HepG2 (cell line): ENCODE results near the gene HSPB7. TPM values are rescaled to one million over a fixed set of nuclear protein-coding genes. Genes with fewer than 3 reads are reported as not detected.

Experiments
- ATAC-seq: fragments of 200-7000 bp; cut with Tn5 transposase; 3 replicates; pipeline ENCODE4 v1.9.1; 2020; ENCODE audit warnings: mild to moderate bottlenecking, moderate library complexity
- BruUV-seq: library from RNA; stranded (reverse); fragments of 400-500 nt; replicated peaks from 2 replicates; lab custom pipeline; 2021; lab: Mats Ljungman, UMichigan
- CTCF ChIA-PET: fragments of 300-600 bp; formaldehyde crosslinking; extraction: SDS; loops from one replicate; lab custom pipeline; 2021; ENCODE audit warnings: low total read pairs, inconsistent platforms, low intra/inter-chr PET ratio; lab: Yijun Ruan, JAX
- POLR2A ChIA-PET: fragments of 350-600 bp; sonication (Branson Sonifier 250); formaldehyde crosslinking; loops from one replicate; lab custom pipeline; 2020; ENCODE audit warnings: antibody characterized with exemption, inconsistent platforms; lab: Yijun Ruan, JAX
- DNase-seq: peaks from one replicate; pipeline ENCODE4 v3.0.0-alpha.2; 2015; ENCODE audit warnings: low spot score
- FAIRE-seq: peaks from 3 replicates; lab custom pipeline; 2011; peaks lifted over from hg19 to GRCh38; lab: Jason Lieb, UNC
- H2AFZ ChIP-seq: one replicate; pipeline ENCODE4 v1.6.1; 2011; ENCODE audit warnings: low read length, inconsistent platforms
- H3K27ac ChIP-seq: fragments of 300-600 bp; 3 replicates; pipeline ENCODE4 v1.8.0; 2011; ENCODE audit warnings: mixed run types, mild to moderate bottlenecking, mixed read lengths, low read length, inconsistent platforms; ENCODE audit not compliant: insufficient read depth; ENCODE audit errors: extremely low read length
- H3K27me3 ChIP-seq, 2 experiments: fragments of 200-600 bp in 1 of 2; 2 replicates in 1 of 2; 3 replicates in 1 of 2; pipeline versions ENCODE4 v1.6.0 to v1.8.0; 2011; ENCODE audit warnings: low read length in 2 of 2, mild to moderate bottlenecking in 2 of 2, moderate library complexity in 2 of 2, inconsistent platforms in 1 of 2; ENCODE audit not compliant: insufficient read depth in 2 of 2, control insufficient read depth in 1 of 2
- H3K36me3 ChIP-seq, 2 experiments: fragments of 200-600 bp in 1 of 2; replicated peaks in 1 of 2; 2 replicates in 1 of 2; 3 replicates in 1 of 2; pipeline versions ENCODE4 v1.5.1 to v1.8.0; 2011; ENCODE audit warnings: low read length in 2 of 2, inconsistent platforms in 1 of 2; ENCODE audit not compliant: insufficient read depth in 2 of 2, control insufficient read depth in 1 of 2
- H3K4me1 ChIP-seq: 2 replicates; pipeline ENCODE4 v1.5.1; 2012; ENCODE audit warnings: low read length, inconsistent platforms; ENCODE audit not compliant: insufficient read depth
- H3K4me2 ChIP-seq: 2 replicates; pipeline ENCODE4 v1.6.0; 2011; ENCODE audit warnings: low read depth, low read length, inconsistent platforms
- H3K4me3 ChIP-seq, 3 experiments: fragments of 200-600 bp in 1 of 3; sonication (generic), shearing (Covaris generic) in 1 of 3; replicated peaks in 1 of 3; 2 replicates each; pipeline ENCODE4 v1.5.1; 2011 to 2016; ENCODE audit warnings: low read length in 3 of 3, inconsistent platforms in 2 of 3, low read depth in 2 of 3, mild to moderate bottlenecking in 2 of 3, control low read depth in 1 of 3, mixed read lengths in 1 of 3; ENCODE audit not compliant: insufficient read depth in 1 of 3
- H3K79me2 ChIP-seq: one replicate; pipeline ENCODE4 v1.6.1; 2011; ENCODE audit warnings: low read length, inconsistent platforms; ENCODE audit not compliant: insufficient read depth
- H3K9ac ChIP-seq: 2 replicates; pipeline ENCODE4 v1.6.0; 2011; ENCODE audit warnings: mild to moderate bottlenecking, low read depth, low read length, inconsistent platforms; ENCODE audit not compliant: insufficient read depth
- H3K9me3 ChIP-seq: 2 replicates; pipeline ENCODE4 v1.5.1; 2012; ENCODE audit warnings: mild to moderate bottlenecking, low read length
- H4K20me1 ChIP-seq: 2 replicates; pipeline ENCODE4 v1.6.0; 2011; ENCODE audit warnings: inconsistent platforms, mild to moderate bottlenecking, low read length, moderate library complexity; ENCODE audit not compliant: insufficient read depth
- HDAC1 ChIP-seq: sonication (generic); formaldehyde crosslinking; IDR thresholded peaks from 2 replicates; pipeline ENCODE4 v1.5.1; 2020; ENCODE audit warnings: mild to moderate bottlenecking, missing genetic modification reagents
- HMG20A ChIP-seq: IDR thresholded peaks from 2 replicates; pipeline ENCODE4 v1.6.1; 2016; ENCODE audit warnings: borderline replicate concordance
- HMG20B ChIP-seq: conservative IDR thresholded peaks from 2 replicates; pipeline ENCODE4 v1.6.1; 2016; ENCODE audit warnings: missing genetic modification reagents, missing compliant biosample characterization
- HNF4A ChIP-seq: sonication (generic); formaldehyde crosslinking; IDR thresholded peaks from 2 replicates; pipeline ENCODE4 v1.4.0; 2020; ENCODE audit warnings: missing genetic modification reagents
- HNRNPL ChIP-seq: fragments of 200-400 bp; formaldehyde crosslinking; IDR thresholded peaks from 2 replicates; pipeline ENCODE4 v1.6.1; 2017; ENCODE audit warnings: mild to moderate bottlenecking, low read depth, low read length
- HOXA7 ChIP-seq: sonication (generic); formaldehyde crosslinking; IDR thresholded peaks from 2 replicates; pipeline ENCODE4 v1.8.1; 2022; ENCODE audit warnings: mild to moderate bottlenecking, missing genetic modification reagents, moderate library complexity
- PHF21A ChIP-seq: sonication (generic); formaldehyde crosslinking; IDR thresholded peaks from 2 replicates; pipeline ENCODE4 v1.5.0; 2020; ENCODE audit warnings: mild to moderate bottlenecking, missing genetic modification reagents
- SRSF9 ChIP-seq: fragments of 200-400 bp; formaldehyde crosslinking; IDR thresholded peaks from 2 replicates; pipeline ENCODE4 v1.6.1; 2018; ENCODE audit warnings: borderline replicate concordance, mild to moderate bottlenecking, low read depth, low read length; ENCODE audit not compliant: insufficient read depth, poor library complexity, severe bottlenecking
- TAF15 ChIP-seq: fragments of 200-400 bp; formaldehyde crosslinking; IDR thresholded peaks from one replicate; pipeline ENCODE4 v1.6.1; 2018; ENCODE audit warnings: mild to moderate bottlenecking, low read depth, low read length; ENCODE audit not compliant: poor library complexity, severe bottlenecking
- TEAD3 ChIP-seq: optimal IDR thresholded peaks from 2 replicates; pipeline ENCODE3; 2016; ENCODE audit warnings: borderline replicate concordance
- ZNF775 ChIP-seq: sonication (generic); formaldehyde crosslinking; IDR thresholded peaks from 2 replicates; pipeline ENCODE4 v1.4.0; 2020; ENCODE audit warnings: missing genetic modification reagents, mild to moderate bottlenecking, moderate library complexity, borderline replicate concordance
- WGBS: methylation state at CpG from one replicate; pipeline ENCODE4 v1.1.6; 2017; ENCODE audit warnings: low lambda C conversion rate; 5-methylcytosine and 5-hydroxymethylcytosine counted together
- in situ Hi-C: cut with HindIII; loops from 2 replicates; pipeline ENCODE4 v1.10.0; 2017; ENCODE audit warnings: low pct_unique_long_range_greater_than_20kb; ENCODE audit not compliant: extremely low pct_ligation_motif_present
- intact Hi-C: fragments of 100-400 bp; cut with micrococcal nuclease; formaldehyde crosslinking; loops from one replicate; pipeline ENCODE4 v1.10.0; 2022; ENCODE audit not compliant: unreplicated experiment
- polyA plus RNA-seq, 8 experiments: library from polyadenylated mRNA; depleted of rRNA in 3 of 8; stranded (reverse) in 7 of 8; unstranded in 1 of 8; fragments of >200 nt; fragmentation: Illumina TruSeq in 4 of 8; extraction: Trizol in 4 of 8; gene quantifications; 2 replicates each; pipeline versions ENCODE4 v1.2.1 to v1.2.3, GENCODE V29; 2011 to 2016; ENCODE audit warnings: low read depth in 4 of 8, missing spikeins in 1 of 8, mixed read lengths in 1 of 8; ENCODE audit not compliant: insufficient read depth in 1 of 8
- total RNA-seq, 5 experiments: library from RNA; depleted of rRNA; stranded (reverse); fragments of >200 nt; fragmentation: Illumina TruSeq; extraction: Trizol; gene quantifications; 2 replicates each; pipeline ENCODE4 v1.2.3, GENCODE V29; 2016; ENCODE audit warnings: low read depth in 1 of 5
- TF ChIP-seq, protein P1 (sequence below): sonication (generic); formaldehyde crosslinking; IDR thresholded peaks from 2 replicates; pipeline ENCODE4 v1.4.0; 2020; ENCODE audit warnings: missing genetic modification reagents
- TF ChIP-seq, protein P2 (sequence below): sonication (generic); formaldehyde crosslinking; IDR thresholded peaks from 2 replicates; pipeline ENCODE4 v1.8.1; 2023; ENCODE audit warnings: mild to moderate bottlenecking, missing genetic modification reagents, borderline replicate concordance
- TF ChIP-seq, protein P3 (sequence below): sonication (generic); formaldehyde crosslinking; IDR thresholded peaks from 2 replicates; pipeline ENCODE4 v1.4.0; 2020; ENCODE audit warnings: mild to moderate bottlenecking, missing genetic modification reagents
- TF ChIP-seq, protein P4 (sequence below): sonication (generic); formaldehyde crosslinking; IDR thresholded peaks from 2 replicates; pipeline ENCODE4 v1.4.0; 2020; ENCODE audit warnings: missing genetic modification reagents, borderline replicate concordance

HSPB7 gene
- total and polyA plus RNA-seq, 2 of the 13 experiments (the other 11 are each of a cell fraction or from before 2014, with no cell fraction given) = 0.20 TPM; not detected in 1

DNA sequence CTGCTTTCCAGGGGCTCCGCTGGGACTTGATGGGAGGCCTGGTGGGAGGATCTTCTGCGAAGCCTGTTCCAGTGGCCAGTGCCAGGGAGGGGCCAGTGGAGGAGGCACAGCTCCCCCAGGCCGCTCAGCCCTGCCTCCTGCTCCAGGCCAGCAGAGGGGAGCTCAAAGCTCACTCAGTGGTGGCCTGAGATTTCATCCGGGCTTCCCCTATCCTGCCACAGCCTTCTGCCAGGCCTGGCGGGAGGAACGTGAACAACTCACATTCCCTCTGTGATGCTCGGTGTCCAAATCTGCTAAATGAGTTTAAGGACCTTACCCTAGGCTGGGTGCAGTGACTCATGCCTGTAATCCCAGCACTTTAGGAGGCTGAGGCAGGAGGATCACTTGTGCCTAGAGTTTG, 29.0 kb upstream of the HSPB7 start (continued):
- TF ChIP-seq, protein P1, sequence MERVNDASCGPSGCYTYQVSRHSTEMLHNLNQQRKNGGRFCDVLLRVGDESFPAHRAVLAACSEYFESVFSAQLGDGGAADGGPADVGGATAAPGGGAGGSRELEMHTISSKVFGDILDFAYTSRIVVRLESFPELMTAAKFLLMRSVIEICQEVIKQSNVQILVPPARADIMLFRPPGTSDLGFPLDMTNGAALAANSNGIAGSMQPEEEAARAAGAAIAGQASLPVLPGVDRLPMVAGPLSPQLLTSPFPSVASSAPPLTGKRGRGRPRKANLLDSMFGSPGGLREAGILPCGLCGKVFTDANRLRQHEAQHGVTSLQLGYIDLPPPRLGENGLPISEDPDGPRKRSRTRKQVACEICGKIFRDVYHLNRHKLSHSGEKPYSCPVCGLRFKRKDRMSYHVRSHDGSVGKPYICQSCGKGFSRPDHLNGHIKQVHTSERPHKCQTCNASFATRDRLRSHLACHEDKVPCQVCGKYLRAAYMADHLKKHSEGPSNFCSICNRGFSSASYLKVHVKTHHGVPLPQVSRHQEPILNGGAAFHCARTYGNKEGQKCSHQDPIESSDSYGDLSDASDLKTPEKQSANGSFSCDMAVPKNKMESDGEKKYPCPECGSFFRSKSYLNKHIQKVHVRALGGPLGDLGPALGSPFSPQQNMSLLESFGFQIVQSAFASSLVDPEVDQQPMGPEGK (CRISPR knock-in tag) = 0 out of 2 replicates have a peak, but pooled peaks have one; percentile 31
- TF ChIP-seq HMG20A (CRISPR knock-in tag) (peak; percentile 17; the same call in 1 of the 2 replicates), HMG20B (peak; percentile 90), PHF21A (peak; percentile 85), TEAD3 (CRISPR knock-in tag) (peak; percentile 54), HNF4A (CRISPR knock-in tag) (peak; percentile 31; the same call in 1 of the 2 replicates)
- TF ChIP-seq, protein P2, sequence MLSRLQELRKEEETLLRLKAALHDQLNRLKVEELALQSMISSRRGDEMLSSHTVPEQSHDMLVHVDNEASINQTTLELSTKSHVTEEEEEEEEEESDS (CRISPR knock-in tag) = no peak
- TF ChIP-seq, protein P3, sequence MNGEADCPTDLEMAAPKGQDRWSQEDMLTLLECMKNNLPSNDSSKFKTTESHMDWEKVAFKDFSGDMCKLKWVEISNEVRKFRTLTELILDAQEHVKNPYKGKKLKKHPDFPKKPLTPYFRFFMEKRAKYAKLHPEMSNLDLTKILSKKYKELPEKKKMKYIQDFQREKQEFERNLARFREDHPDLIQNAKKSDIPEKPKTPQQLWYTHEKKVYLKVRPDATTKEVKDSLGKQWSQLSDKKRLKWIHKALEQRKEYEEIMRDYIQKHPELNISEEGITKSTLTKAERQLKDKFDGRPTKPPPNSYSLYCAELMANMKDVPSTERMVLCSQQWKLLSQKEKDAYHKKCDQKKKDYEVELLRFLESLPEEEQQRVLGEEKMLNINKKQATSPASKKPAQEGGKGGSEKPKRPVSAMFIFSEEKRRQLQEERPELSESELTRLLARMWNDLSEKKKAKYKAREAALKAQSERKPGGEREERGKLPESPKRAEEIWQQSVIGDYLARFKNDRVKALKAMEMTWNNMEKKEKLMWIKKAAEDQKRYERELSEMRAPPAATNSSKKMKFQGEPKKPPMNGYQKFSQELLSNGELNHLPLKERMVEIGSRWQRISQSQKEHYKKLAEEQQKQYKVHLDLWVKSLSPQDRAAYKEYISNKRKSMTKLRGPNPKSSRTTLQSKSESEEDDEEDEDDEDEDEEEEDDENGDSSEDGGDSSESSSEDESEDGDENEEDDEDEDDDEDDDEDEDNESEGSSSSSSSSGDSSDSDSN (CRISPR knock-in tag) = peak; percentile 25; the same call in 1 of the 2 replicates

DNA sequence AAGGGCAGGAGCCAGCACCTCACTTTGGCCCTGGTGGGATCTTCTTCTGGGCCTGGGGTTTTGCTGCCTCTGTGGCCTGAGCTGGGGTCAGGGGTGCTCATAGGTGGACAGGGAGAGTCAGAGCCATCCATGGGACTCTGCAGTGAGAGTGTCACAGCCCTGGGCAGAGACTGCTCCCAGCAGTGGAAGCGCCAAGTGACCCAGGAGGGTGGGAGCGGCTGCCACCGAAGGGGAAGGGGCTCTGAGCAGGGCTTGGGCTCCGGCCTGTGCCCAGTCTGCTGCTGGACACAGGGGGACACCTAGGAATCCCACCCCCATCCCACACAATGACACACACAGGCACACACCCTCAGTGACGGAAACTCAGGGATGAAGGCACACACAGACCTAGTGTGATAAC, 26.1 kb upstream of the HSPB7 start:
- Histone ChIP-seq H3K27me3 (peaks cover 12 to 40% of the 10 kb centered on the region in 2 experiments), H3K4me1 (peaks cover 9% of the 10 kb centered on the region), H3K79me2 (no peaks in the 10 kb centered on the region), H3K9me3 (no peaks in the 10 kb centered on the region), H3K4me2 (no peak overlapping the region), H3K36me3 (no peaks in the 10 kb centered on the region), H3K9ac (no peak overlapping the region), H3K27ac (no peak overlapping the region), H2AFZ (no peak overlapping the region), H3K4me3 (no peak overlapping the region), H4K20me1 (no peaks in the 10 kb centered on the region)
- ATAC-seq (no peak), FAIRE-seq (no peak), DNase-seq (no peak)
- intact Hi-C loops = no loop called here
- WGBS = 48% methylated on average over 4 of the region's 5 CpGs
- BruUV-seq = no TSS peak
- POLR2A ChIA-PET = interaction anchor here (0.6 kb wide), 1 partner anchor 228 kb away, joined by 3 read pairs; no protein-coding TSS in a partner anchor
- in situ Hi-C loops = no loop called here
- CTCF ChIA-PET = no interaction called here
- TF ChIP-seq, protein P4, sequence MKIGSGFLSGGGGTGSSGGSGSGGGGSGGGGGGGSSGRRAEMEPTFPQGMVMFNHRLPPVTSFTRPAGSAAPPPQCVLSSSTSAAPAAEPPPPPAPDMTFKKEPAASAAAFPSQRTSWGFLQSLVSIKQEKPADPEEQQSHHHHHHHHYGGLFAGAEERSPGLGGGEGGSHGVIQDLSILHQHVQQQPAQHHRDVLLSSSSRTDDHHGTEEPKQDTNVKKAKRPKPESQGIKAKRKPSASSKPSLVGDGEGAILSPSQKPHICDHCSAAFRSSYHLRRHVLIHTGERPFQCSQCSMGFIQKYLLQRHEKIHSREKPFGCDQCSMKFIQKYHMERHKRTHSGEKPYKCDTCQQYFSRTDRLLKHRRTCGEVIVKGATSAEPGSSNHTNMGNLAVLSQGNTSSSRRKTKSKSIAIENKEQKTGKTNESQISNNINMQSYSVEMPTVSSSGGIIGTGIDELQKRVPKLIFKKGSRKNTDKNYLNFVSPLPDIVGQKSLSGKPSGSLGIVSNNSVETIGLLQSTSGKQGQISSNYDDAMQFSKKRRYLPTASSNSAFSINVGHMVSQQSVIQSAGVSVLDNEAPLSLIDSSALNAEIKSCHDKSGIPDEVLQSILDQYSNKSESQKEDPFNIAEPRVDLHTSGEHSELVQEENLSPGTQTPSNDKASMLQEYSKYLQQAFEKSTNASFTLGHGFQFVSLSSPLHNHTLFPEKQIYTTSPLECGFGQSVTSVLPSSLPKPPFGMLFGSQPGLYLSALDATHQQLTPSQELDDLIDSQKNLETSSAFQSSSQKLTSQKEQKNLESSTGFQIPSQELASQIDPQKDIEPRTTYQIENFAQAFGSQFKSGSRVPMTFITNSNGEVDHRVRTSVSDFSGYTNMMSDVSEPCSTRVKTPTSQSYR (CRISPR knock-in tag) = no peak
- TF ChIP-seq ZNF775 (CRISPR knock-in tag) = no peak
- no peak for TF ChIP-seq TAF15
- TF ChIP-seq HNRNPL = no peak
- TF ChIP-seq HOXA7 (CRISPR knock-in tag) = no peak
- no peak for TF ChIP-seq SRSF9
- no peak for TF ChIP-seq HDAC1
